Testis (tissue), 2 donors: ENCODE measurements around the gene FOSB.

Experiments
- POLR2A ChIP-seq: fragments of 450-650 bp; IDR thresholded peaks from one replicate; pipeline ENCODE4 v1.6.1; 2017; ENCODE audit warnings: antibody characterized with exemption, mild to moderate bottlenecking, moderate library complexity
- TF ChIP-seq, protein P1 (sequence below), 3 experiments: fragments of 450-650 bp in 2 of 3; fragments of 200-600 bp in 1 of 3; sonication (generic) in 1 of 3; IDR thresholded peaks; one replicate each; pipeline ENCODE4 v1.5.1; 2016 to 2019; ENCODE audit warnings: antibody characterized with exemption in 3 of 3, mild to moderate bottlenecking in 2 of 3, moderate library complexity in 1 of 3

- no peak for TF ChIP-seq POLR2A
- TF ChIP-seq, protein P1, sequence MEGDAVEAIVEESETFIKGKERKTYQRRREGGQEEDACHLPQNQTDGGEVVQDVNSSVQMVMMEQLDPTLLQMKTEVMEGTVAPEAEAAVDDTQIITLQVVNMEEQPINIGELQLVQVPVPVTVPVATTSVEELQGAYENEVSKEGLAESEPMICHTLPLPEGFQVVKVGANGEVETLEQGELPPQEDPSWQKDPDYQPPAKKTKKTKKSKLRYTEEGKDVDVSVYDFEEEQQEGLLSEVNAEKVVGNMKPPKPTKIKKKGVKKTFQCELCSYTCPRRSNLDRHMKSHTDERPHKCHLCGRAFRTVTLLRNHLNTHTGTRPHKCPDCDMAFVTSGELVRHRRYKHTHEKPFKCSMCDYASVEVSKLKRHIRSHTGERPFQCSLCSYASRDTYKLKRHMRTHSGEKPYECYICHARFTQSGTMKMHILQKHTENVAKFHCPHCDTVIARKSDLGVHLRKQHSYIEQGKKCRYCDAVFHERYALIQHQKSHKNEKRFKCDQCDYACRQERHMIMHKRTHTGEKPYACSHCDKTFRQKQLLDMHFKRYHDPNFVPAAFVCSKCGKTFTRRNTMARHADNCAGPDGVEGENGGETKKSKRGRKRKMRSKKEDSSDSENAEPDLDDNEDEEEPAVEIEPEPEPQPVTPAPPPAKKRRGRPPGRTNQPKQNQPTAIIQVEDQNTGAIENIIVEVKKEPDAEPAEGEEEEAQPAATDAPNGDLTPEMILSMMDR (IDR thresholded peaks at IDR 0.05): no peak
Measured at GRCh38 chr19:45457776-45458175, 10.0 kb upstream of the FOSB start.
